Neural progenitor cell (in vitro differentiated cells): Measurements from ENCODE around the gene TMEM39B.
"Not testable (repeated sequence)": the region's sequence is repeated elsewhere in the genome, so short reads cannot be mapped to it uniquely, and the experiment has no call there.

Experiments
- CTCF ChIP-seq: fragments of 200-600 bp; sonication (generic); IDR thresholded peaks from 2 replicates; pipeline ENCODE4 v1.5.1; 2017; ENCODE audit warnings: antibody characterized with exemption, mild to moderate bottlenecking
- EZH2phosphoT487 ChIP-seq: fragments of 200-600 bp; sonication (generic); IDR thresholded peaks from 2 replicates; pipeline ENCODE4 v1.6.1; 2017; ENCODE audit warnings: antibody characterized with exemption

DNA sequence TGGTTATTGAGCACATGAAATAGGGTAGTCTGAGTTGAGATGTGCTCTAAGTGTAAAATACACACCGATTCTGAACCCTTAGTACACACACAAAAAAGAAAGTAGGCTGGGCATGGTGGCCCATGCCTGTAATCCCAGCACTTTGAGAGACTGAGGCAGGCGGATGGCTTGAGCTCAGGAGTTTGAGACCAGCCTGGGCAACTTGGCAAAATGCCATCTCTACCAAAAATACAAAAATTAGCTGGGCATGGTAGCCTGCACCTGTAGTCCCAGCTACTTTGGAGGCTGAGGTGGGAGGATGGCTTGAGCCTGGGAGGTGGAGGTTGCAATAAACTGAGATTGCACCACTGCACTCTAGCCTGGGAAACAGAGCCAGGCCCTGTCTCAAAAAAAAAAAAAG, 13.6 kb downstream of the TMEM39B start:
- TF ChIP-seq EZH2phosphoT487, CTCF: not testable (repeated sequence)
